Body of pancreas (tissue), 4 donors: ENCODE measurements around the gene ANAPC1.
A peak's percentile ranks its signal among the peaks of the same experiment; 100 is the strongest.
"Not testable (repeated sequence)": the region's sequence is repeated elsewhere in the genome, so short reads cannot be mapped to it uniquely, and the experiment has no call there.

Experiments used
- CTCF ChIP-seq, 7 experiments: fragments of 450-650 bp in 4 of 7; fragments of 200-600 bp in 3 of 7; sonication (generic) in 3 of 7; IDR thresholded peaks; one replicate each; pipeline ENCODE4 v1.5.1; 2016 to 2019; ENCODE audit warnings: antibody characterized with exemption in 7 of 7
- POLR2A ChIP-seq, 3 donors: fragments of 450-650 bp; IDR thresholded peaks; one replicate each; pipeline ENCODE4 v1.6.1; 2016; ENCODE audit warnings: antibody characterized with exemption in 3 of 3, mild to moderate bottlenecking in 2 of 3

GRCh38 chr2:111747410-111748115, 136.4 kb downstream of the ANAPC1 start:
- TF ChIP-seq CTCF (IDR thresholded peaks at IDR 0.05), result peak in 5 of 7 experiments; percentile 35 to 64 (median 53)
- not testable (repeated sequence) for TF ChIP-seq POLR2A (IDR thresholded peaks at IDR 0.05)
